Glutamatergic neuron (in vitro differentiated cells): ENCODE data around the gene ITLN2. TPM values are rescaled to one million over a fixed set of nuclear protein-coding genes. Genes with fewer than 3 reads are reported as not detected.

Experiments
- DNase-seq: peaks from one replicate; pipeline ENCODE4 v3.0.0; 2022
- H3K27ac Mint-ChIP-seq: one replicate; pipeline ENCODE4 v1.8.0; 2020; ENCODE audit warnings: mild to moderate bottlenecking, mixed read lengths, inconsistent platforms; ENCODE audit not compliant: unreplicated experiment
- H3K27me3 Mint-ChIP-seq: one replicate; pipeline ENCODE4 v1.8.0; 2020; ENCODE audit warnings: mild to moderate bottlenecking, moderate library complexity, mixed read lengths, inconsistent platforms; ENCODE audit not compliant: unreplicated experiment
- H3K36me3 Mint-ChIP-seq: one replicate; pipeline ENCODE4 v1.8.0; 2020; ENCODE audit warnings: mild to moderate bottlenecking, mixed read lengths, inconsistent platforms; ENCODE audit not compliant: unreplicated experiment
- H3K4me1 Mint-ChIP-seq: one replicate; pipeline ENCODE4 v1.8.0; 2020; ENCODE audit warnings: mild to moderate bottlenecking, low read depth, mixed read lengths, inconsistent platforms; ENCODE audit not compliant: unreplicated experiment
- H3K4me3 Mint-ChIP-seq: one replicate; pipeline ENCODE4 v1.8.0; 2020; ENCODE audit warnings: mild to moderate bottlenecking, mixed read lengths, inconsistent platforms; ENCODE audit not compliant: unreplicated experiment
- H3K9me3 Mint-ChIP-seq: one replicate; pipeline ENCODE4 v1.8.0; 2020; ENCODE audit warnings: mild to moderate bottlenecking, moderate library complexity, mixed read lengths, inconsistent platforms; ENCODE audit not compliant: unreplicated experiment
- CTCF ChIP-seq: fragments of 200-600 bp; sonication (generic); IDR thresholded peaks from one replicate; pipeline ENCODE4 v1.5.0; 2021; ENCODE audit not compliant: partially characterized antibody, unreplicated experiment
- total RNA-seq: library from RNA; stranded (reverse); fragmentation: NEBNext Ultra II Directional; extraction: Animal tissue kit (Norgen Biotek cat#: 25700); gene quantifications from one replicate; pipeline ENCODE4 v1.2.1, GENCODE V29; 2021; ENCODE audit not compliant: unreplicated experiment

ITLN2 gene
- total RNA-seq, 1 donor from 2014 or later = not detected

- H3K27me3 Mint-ChIP-seq = no peaks in the 10 kb centered on the region
- H3K4me1 Mint-ChIP-seq = peaks cover 3% of the 10 kb centered on the region
- TF ChIP-seq CTCF = no peak
- no peak for DNase-seq
- H3K9me3 Mint-ChIP-seq = no peaks in the 10 kb centered on the region
- H3K4me3 Mint-ChIP-seq = no peak overlapping the region
- no peak overlapping the region for H3K27ac Mint-ChIP-seq
- no peaks in the 10 kb centered on the region for H3K36me3 Mint-ChIP-seq
Observed at GRCh38 chr1:160956966-160957365, 2.4 kb upstream of the ITLN2 start.

- Mint-ChIP-seq H3K9me3 (no peaks in the 10 kb centered on the region), H3K27ac (no peak overlapping the region), H3K27me3 (peaks cover 4% of the 10 kb centered on the region), H3K36me3 (no peaks in the 10 kb centered on the region), H3K4me3 (no peak overlapping the region), H3K4me1 (peaks cover 3% of the 10 kb centered on the region)
- no peak for TF ChIP-seq CTCF
- DNase-seq = no peak
Observed at GRCh38 chr1:160953030-160953429, 1.6 kb downstream of the ITLN2 start.

GRCh38 chr1:160952129-160952510 lies 2.5 kb downstream of the ITLN2 start:
- H3K27ac Mint-ChIP-seq = no peak overlapping the region
- H3K9me3 Mint-ChIP-seq = no peaks in the 10 kb centered on the region
- DNase-seq = no peak
- H3K36me3 Mint-ChIP-seq = no peaks in the 10 kb centered on the region
- no peak for TF ChIP-seq CTCF
- H3K4me1 Mint-ChIP-seq = peaks cover 3% of the 10 kb centered on the region
- peaks cover 4% of the 10 kb centered on the region for H3K27me3 Mint-ChIP-seq
- no peak overlapping the region for H3K4me3 Mint-ChIP-seq

GRCh38 chr1:160951443-160952128 lies 3.0 kb downstream of the ITLN2 start:
- H3K27ac Mint-ChIP-seq = no peak overlapping the region
- H3K4me1 Mint-ChIP-seq = peaks cover 3% of the 10 kb centered on the region
- peak; percentile 55 for DNase-seq
- H3K4me3 Mint-ChIP-seq = no peak overlapping the region
- H3K9me3 Mint-ChIP-seq = no peaks in the 10 kb centered on the region
- peak; percentile 51 for TF ChIP-seq CTCF
- peaks cover 5% of the 10 kb centered on the region for H3K27me3 Mint-ChIP-seq
- no peaks in the 10 kb centered on the region for H3K36me3 Mint-ChIP-seq

GRCh38 chr1:160950657-160951056 lies 4.0 kb downstream of the ITLN2 start:
- Mint-ChIP-seq H3K9me3 (no peaks in the 10 kb centered on the region), H3K36me3 (no peaks in the 10 kb centered on the region), H3K4me3 (no peak overlapping the region), H3K4me1 (peaks cover 3% of the 10 kb centered on the region), H3K27ac (no peak overlapping the region), H3K27me3 (peaks cover 5% of the 10 kb centered on the region)
- TF ChIP-seq CTCF = no peak
- DNase-seq = no peak
